Body of pancreas (tissue), 4 donors: ENCODE measurements around the gene H1-8.

Experiments used
- POLR2A ChIP-seq, 3 donors: fragments of 450-650 bp; IDR thresholded peaks; one replicate each; pipeline ENCODE4 v1.6.1; 2016; ENCODE audit warnings: antibody characterized with exemption in 3 of 3, mild to moderate bottlenecking in 2 of 3
- TF ChIP-seq, protein P1 (sequence below), 7 experiments: fragments of 450-650 bp in 4 of 7; fragments of 200-600 bp in 3 of 7; sonication (generic) in 3 of 7; IDR thresholded peaks; one replicate each; pipeline ENCODE4 v1.5.1; 2016 to 2019; ENCODE audit warnings: antibody characterized with exemption in 7 of 7

DNA sequence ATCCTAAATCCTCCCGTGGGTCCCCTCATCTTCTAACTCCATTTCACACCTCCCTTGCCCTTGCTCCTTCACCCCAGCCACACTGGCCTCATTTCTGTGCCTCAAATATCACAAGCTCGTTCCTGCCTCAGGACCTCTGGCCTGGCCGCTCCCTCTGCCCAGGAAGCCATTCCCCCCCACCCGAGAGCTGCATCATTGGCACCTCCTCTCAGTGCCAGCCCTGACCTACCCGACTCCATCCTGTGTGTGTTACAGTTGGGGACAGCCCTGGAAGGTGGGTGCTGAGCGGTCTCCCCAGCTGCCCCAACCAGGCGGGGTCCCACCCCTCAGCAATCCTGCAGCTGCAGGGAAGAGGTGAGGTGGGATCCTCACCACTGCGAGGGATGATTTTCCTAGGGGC, 49.0 kb downstream of the H1-8 start:
- TF ChIP-seq, protein P1, sequence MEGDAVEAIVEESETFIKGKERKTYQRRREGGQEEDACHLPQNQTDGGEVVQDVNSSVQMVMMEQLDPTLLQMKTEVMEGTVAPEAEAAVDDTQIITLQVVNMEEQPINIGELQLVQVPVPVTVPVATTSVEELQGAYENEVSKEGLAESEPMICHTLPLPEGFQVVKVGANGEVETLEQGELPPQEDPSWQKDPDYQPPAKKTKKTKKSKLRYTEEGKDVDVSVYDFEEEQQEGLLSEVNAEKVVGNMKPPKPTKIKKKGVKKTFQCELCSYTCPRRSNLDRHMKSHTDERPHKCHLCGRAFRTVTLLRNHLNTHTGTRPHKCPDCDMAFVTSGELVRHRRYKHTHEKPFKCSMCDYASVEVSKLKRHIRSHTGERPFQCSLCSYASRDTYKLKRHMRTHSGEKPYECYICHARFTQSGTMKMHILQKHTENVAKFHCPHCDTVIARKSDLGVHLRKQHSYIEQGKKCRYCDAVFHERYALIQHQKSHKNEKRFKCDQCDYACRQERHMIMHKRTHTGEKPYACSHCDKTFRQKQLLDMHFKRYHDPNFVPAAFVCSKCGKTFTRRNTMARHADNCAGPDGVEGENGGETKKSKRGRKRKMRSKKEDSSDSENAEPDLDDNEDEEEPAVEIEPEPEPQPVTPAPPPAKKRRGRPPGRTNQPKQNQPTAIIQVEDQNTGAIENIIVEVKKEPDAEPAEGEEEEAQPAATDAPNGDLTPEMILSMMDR (IDR thresholded peaks at IDR 0.05), result no peak
- TF ChIP-seq POLR2A (IDR thresholded peaks at IDR 0.05), result no peak
